K562 (cell line): ENCODE results near the gene RCC2. TPM values are rescaled to one million over a fixed set of nuclear protein-coding genes. Genes with fewer than 3 reads are reported as not detected.

Source experiments
- ATF1 ChIP-seq, 2 experiments: fragments of 450-650 bp in 1 of 2; IDR thresholded peaks; 2 replicates each; pipeline ENCODE4 v1.6.1; 2016; ENCODE audit warnings: missing compliant biosample characterization in 1 of 2, missing genetic modification characterization in 1 of 2
- BACH1 ChIP-seq: fragments of 200-800 bp; sonication (Bioruptor generic); IDR thresholded peaks from 2 replicates; pipeline ENCODE4 v1.6.1; 2016; ENCODE audit warnings: missing genetic modification characterization, missing compliant biosample characterization
- ESRRB ChIP-seq: fragments of 250-450 bp; sonication (Bioruptor Pico); IDR thresholded peaks from 2 replicates; pipeline ENCODE4 v1.5.0; 2020; ENCODE audit warnings: mild to moderate bottlenecking, moderate library complexity, borderline replicate concordance
- FOXK2 ChIP-seq, 2 experiments: fragments of 450-650 bp; IDR thresholded peaks in 1 of 2; conservative IDR thresholded peaks in 1 of 2; 2 replicates each; pipeline ENCODE4 v1.6.1; 2016; ENCODE audit warnings: low read depth in 2 of 2, mild to moderate bottlenecking in 1 of 2
- HDGF ChIP-seq: fragments of 450-650 bp; IDR thresholded peaks from 2 replicates; pipeline ENCODE4 v1.6.1; 2016
- ILF3 ChIP-seq: fragments of 450-650 bp; IDR thresholded peaks from 2 replicates; pipeline ENCODE4 v1.6.1; 2018; ENCODE audit warnings: antibody characterized with exemption, mild to moderate bottlenecking, moderate library complexity, borderline replicate concordance
- MAFF ChIP-seq: IDR thresholded peaks from 2 replicates; pipeline ENCODE4 v1.6.1; 2012; ENCODE audit warnings: low read length, improper control_type of control experiment
- NR2C2 ChIP-seq, 2 experiments: fragments of 200-800 bp in 1 of 2; sonication (Bioruptor generic) in 1 of 2; sonication (generic) in 1 of 2; formaldehyde crosslinking in 1 of 2; IDR thresholded peaks; 2 replicates each; pipeline versions ENCODE4 v1.6.1 to v1.8.0; 2016 to 2022; ENCODE audit warnings: mild to moderate bottlenecking in 1 of 2, missing compliant biosample characterization in 1 of 2, missing genetic modification characterization in 1 of 2, missing genetic modification reagents in 1 of 2
- POLR2G ChIP-seq: fragments of 200-400 bp; formaldehyde crosslinking; IDR thresholded peaks from 2 replicates; pipeline ENCODE4 v1.6.1; 2017; ENCODE audit warnings: low read depth, mild to moderate bottlenecking, antibody characterized with exemption, low read length, moderate library complexity
- SAFB2 ChIP-seq: fragments of 200-400 bp; formaldehyde crosslinking; IDR thresholded peaks from 2 replicates; pipeline ENCODE4 v1.6.1; 2018; ENCODE audit warnings: borderline replicate concordance, low read length, low read depth, moderate library complexity; ENCODE audit not compliant: severe bottlenecking
- SNIP1 ChIP-seq: fragments of 450-650 bp; IDR thresholded peaks from 2 replicates; pipeline ENCODE4 v1.7.1; 2017; ENCODE audit warnings: low read depth, mild to moderate bottlenecking
- ZNF384 ChIP-seq: IDR thresholded peaks from 2 replicates; pipeline ENCODE4 v1.6.1; 2012; ENCODE audit warnings: low read depth, low read length, improper control_type of control experiment
- ZNF57 ChIP-seq: fragments of 450-650 bp; formaldehyde crosslinking; IDR thresholded peaks from 2 replicates; pipeline ENCODE4 v1.4.0; 2020; ENCODE audit warnings: mild to moderate bottlenecking, moderate library complexity
- ZNF644 ChIP-seq: fragments of 200-800 bp; sonication (Bioruptor generic); IDR thresholded peaks from 2 replicates; pipeline ENCODE4 v1.6.1; 2016; ENCODE audit warnings: low read depth, missing genetic modification characterization, missing compliant biosample characterization
- ZNF707 ChIP-seq: fragments of 250-450 bp; sonication (Bioruptor Pico); conservative IDR thresholded peaks from 2 replicates; pipeline ENCODE4 v1.8.0; 2022; ENCODE audit warnings: inconsistent platforms, mild to moderate bottlenecking, moderate library complexity
- ZNF785 ChIP-seq: fragments of 250-450 bp; sonication (Bioruptor Pico); IDR thresholded peaks from 2 replicates; pipeline ENCODE4 v1.4.0; 2020; ENCODE audit warnings: mild to moderate bottlenecking
- polyA plus RNA-seq, 8 experiments: library from polyadenylated mRNA; depleted of rRNA in 4 of 8; stranded (reverse) in 5 of 8; unstranded in 3 of 8; fragments of >200 nt; fragmentation: Nextera tagmentation in 2 of 8; fragmentation: Illumina TruSeq in 1 of 8; extraction: Ambion mirVana in 2 of 8; extraction: Trizol in 1 of 8; gene quantifications; 2 replicates each; pipeline versions ENCODE4 v1.2.1 to v1.2.3, GENCODE V29; 2011 to 2014; ENCODE audit warnings: inconsistent platforms in 1 of 8, missing spikeins in 1 of 8
- total RNA-seq, 7 experiments: library from RNA; depleted of rRNA in 6 of 7; stranded (reverse); fragments of >200 nt in 6 of 7; fragmentation: Illumina TruSeq in 2 of 7; extraction: Trizol in 2 of 7; gene quantifications; 2 replicates each; pipeline versions ENCODE4 v1.2.1 to v1.2.3, GENCODE V29; 2011 to 2021; ENCODE audit warnings: low replicate concordance in 1 of 7
- TF ChIP-seq, protein P1 (sequence below): fragments of 250-450 bp; sonication (Bioruptor Pico); IDR thresholded peaks from 2 replicates; pipeline ENCODE4 v1.4.0; 2020; ENCODE audit warnings: mild to moderate bottlenecking, moderate library complexity
- TF ChIP-seq, protein P2 (sequence below), 3 experiments: fragments of 200-800 bp in 1 of 3; sonication (Bioruptor generic) in 1 of 3; sonication (generic) in 1 of 3; formaldehyde crosslinking in 1 of 3; IDR thresholded peaks; 2 replicates each; pipeline versions ENCODE4 v1.6.1 to v1.8.0; 2016 to 2022; ENCODE audit warnings: mild to moderate bottlenecking in 2 of 3, missing compliant biosample characterization in 2 of 3, missing genetic modification characterization in 2 of 3, missing genetic modification reagents in 1 of 3
- TF ChIP-seq, protein P3 (sequence below): fragments of 250-450 bp; sonication (Bioruptor Pico); IDR thresholded peaks from 2 replicates; pipeline ENCODE4 v1.4.0; 2020

Gene RCC2
- total and polyA plus RNA-seq, 9 of the 15 experiments (the other 6 are each of a cell fraction or from before 2014, with no cell fraction given) = 31.8 to 292 (median 116) TPM

DNA sequence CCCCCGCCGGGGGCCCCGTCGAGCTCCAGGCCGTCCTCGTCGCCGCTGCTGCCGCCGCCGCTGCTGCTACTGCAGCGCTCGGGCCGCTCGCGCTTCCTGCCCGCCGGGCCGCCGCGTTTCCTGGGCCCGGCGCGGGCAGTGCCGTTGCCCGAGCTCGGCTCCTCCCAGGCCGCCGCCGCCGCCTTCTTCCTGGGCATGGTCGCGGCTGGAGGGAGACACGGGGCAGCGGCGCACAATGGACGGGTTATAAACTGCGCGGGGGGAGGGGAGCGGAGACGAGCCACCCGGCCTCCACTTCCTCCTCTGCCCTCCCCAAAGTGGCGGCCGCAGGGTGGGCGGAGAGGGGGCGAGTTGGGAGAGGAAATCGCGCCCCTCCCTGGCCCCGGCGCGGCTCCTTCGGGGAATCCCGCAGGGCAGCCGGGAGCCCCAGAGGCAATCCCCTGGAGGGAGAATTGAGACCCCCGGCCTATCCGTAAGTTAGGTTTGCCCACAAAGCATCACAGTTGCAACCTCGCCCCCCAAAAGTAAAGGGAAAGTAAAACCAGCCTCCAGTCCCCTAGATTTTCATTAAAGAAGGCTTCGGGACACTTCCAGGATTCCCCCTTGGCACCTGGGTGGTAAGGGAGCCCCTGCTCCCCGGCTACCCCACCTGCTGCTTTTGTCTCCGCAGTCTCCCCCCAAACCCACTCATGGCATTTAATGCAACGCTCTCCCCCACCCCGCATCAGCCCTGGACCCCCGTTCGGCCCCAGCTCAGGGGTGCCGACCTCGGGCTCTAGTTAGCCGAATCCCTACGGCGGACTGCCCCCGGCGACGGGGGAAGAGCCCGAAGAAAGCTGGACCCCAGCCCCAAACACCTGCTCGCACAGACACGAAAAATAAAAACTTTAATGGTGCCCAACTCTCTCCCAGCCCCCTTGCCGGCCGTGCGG, 893 bp downstream of the RCC2 start (continued):
- TF ChIP-seq, protein P1, sequence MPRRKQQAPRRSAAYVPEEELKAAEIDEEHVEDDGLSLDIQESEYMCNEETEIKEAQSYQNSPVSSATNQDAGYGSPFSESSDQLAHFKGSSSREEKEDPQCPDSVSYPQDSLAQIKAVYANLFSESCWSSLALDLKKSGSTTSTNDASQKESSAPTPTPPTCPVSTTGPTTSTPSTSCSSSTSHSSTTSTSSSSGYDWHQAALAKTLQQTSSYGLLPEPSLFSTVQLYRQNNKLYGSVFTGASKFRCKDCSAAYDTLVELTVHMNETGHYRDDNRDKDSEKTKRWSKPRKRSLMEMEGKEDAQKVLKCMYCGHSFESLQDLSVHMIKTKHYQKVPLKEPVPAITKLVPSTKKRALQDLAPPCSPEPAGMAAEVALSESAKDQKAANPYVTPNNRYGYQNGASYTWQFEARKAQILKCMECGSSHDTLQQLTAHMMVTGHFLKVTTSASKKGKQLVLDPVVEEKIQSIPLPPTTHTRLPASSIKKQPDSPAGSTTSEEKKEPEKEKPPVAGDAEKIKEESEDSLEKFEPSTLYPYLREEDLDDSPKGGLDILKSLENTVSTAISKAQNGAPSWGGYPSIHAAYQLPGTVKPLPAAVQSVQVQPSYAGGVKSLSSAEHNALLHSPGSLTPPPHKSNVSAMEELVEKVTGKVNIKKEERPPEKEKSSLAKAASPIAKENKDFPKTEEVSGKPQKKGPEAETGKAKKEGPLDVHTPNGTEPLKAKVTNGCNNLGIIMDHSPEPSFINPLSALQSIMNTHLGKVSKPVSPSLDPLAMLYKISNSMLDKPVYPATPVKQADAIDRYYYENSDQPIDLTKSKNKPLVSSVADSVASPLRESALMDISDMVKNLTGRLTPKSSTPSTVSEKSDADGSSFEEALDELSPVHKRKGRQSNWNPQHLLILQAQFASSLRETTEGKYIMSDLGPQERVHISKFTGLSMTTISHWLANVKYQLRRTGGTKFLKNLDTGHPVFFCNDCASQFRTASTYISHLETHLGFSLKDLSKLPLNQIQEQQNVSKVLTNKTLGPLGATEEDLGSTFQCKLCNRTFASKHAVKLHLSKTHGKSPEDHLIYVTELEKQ (CRISPR knock-in tag) = no peak
- TF ChIP-seq ZNF644 (tag) (no peak), SNIP1 (no peak), POLR2G (peak; percentile 90), MAFF (no peak), FOXK2 (conservative IDR thresholded peaks at IDR 0.05 in 1 of 2, IDR thresholded peaks at IDR 0.05 in 1 of 2; ENCODE audit: low read depth in 2 of 2) (no peak), ZNF707 (CRISPR knock-in tag) (no peak), ZNF785 (no peak), HDGF (no peak), NR2C2 (CRISPR knock-in tag; IDR thresholded peaks at IDR 0.05) (no peak; the same call in none of the 2 replicates), NR2C2 (tag; IDR thresholded peaks at IDR 0.05) (no peak; the same call in 1 of the 2 replicates), BACH1 (tag) (no peak), ZNF384 (no peak), ILF3 (0 out of 2 replicates have a peak, but pooled peaks have one; percentile 54), ATF1 (CRISPR knock-in tag; IDR thresholded peaks at IDR 0.05) (no peak), ATF1 (tag; IDR thresholded peaks at IDR 0.05) (peak; percentile 34; the same call in 1 of the 2 replicates), SAFB2 (no peak), ESRRB (CRISPR knock-in tag) (no peak), ZNF57 (no peak)
- TF ChIP-seq, protein P2, sequence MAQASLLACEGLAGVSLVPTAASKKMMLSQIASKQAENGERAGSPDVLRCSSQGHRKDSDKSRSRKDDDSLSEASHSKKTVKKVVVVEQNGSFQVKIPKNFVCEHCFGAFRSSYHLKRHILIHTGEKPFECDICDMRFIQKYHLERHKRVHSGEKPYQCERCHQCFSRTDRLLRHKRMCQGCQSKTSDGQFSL (CRISPR knock-in tag; IDR thresholded peaks at IDR 0.05) = peak; percentile 46; the same call in 1 of the 2 replicates
- TF ChIP-seq, protein P2 (tag; IDR thresholded peaks at IDR 0.05) = no peak; a peak in 1 of 4 replicates
- TF ChIP-seq, protein P3, sequence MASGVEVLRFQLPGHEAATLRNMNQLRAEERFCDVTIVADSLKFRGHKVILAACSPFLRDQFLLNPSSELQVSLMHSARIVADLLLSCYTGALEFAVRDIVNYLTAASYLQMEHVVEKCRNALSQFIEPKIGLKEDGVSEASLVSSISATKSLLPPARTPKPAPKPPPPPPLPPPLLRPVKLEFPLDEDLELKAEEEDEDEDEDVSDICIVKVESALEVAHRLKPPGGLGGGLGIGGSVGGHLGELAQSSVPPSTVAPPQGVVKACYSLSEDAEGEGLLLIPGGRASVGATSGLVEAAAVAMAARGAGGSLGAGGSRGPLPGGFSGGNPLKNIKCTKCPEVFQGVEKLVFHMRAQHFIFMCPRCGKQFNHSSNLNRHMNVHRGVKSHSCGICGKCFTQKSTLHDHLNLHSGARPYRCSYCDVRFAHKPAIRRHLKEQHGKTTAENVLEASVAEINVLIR = no peak
